Ramos (cell line): ENCODE measurements around the gene GTPBP1.

Source experiments
- in situ Hi-C: fragments of 300-500 bp; cut with MboI; formaldehyde crosslinking; loops from one replicate; pipeline ENCODE4 v1.14.3; 2022; ENCODE audit warnings: low sequenced_read_pairs; ENCODE audit not compliant: unreplicated experiment

GTPBP1 gene

DNA sequence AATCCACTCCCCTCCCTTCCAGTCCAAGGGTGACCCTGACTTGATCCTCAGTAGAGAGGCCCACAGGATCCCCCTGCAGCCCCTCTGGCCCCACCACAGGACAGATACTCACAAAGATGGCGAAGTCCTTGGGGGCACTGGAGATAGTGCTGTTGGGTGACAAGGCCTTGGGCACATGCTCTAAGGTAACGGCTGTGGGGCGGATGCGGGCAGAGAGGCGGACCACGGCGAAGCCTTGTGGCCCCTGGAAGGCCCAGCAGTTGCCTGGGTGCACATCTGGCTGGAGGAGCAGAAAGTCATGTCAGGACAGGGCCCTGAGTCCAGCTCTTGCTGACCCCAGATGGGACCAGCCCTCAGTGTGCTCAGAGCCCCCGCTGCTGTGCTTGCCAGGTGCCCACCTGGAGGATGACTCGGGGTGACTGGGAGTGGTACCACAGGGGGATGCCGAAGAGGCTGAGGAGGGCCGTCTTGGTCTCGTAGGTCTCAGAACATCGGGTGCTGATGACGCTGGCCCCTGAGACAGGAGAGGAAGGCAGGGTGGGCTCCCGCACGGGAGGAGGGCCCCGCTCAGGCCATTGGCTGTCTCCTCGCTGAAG, 32.8 kb downstream of the GTPBP1 start:
- in situ Hi-C loops, result no loop called here

- in situ Hi-C loops, result no loop called here
Observed at GRCh38 chr22:38739300-38740055, 33.7 kb downstream of the GTPBP1 start.

DNA sequence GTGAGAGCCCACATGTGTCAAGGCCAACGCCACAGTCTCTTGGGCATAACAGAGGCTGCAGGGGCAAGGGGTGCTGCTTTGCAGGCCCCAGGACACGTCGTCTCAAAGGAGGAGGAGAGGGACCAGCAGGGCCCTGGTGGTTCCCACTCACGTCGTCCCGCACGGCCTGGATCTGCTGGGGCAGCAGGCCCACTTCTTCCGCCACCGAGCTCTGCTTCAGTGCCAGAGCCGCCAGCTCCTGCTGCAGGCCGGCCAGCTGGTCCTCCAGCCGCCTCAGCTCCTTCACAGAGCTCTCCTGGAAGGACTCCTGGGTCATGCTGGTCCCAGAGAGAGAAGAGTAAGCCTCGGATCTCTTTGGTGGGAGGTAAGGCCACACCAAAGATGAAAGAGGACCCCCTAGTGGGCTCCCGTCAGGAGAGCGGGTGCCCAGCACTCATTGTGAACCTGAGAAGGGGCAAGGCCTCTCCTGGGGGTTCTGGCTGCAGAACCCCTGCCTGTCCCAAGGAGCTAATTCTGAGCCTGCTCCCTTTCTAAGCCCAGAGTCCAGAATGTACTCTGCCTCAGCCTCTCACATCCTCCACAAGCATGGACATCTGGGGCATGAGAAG, 34.5 kb downstream of the GTPBP1 start:
- in situ Hi-C loops, result no loop called here

- in situ Hi-C loops, result no loop called here
Observed at GRCh38 chr22:38740754-38741153, 35.0 kb downstream of the GTPBP1 start.

DNA sequence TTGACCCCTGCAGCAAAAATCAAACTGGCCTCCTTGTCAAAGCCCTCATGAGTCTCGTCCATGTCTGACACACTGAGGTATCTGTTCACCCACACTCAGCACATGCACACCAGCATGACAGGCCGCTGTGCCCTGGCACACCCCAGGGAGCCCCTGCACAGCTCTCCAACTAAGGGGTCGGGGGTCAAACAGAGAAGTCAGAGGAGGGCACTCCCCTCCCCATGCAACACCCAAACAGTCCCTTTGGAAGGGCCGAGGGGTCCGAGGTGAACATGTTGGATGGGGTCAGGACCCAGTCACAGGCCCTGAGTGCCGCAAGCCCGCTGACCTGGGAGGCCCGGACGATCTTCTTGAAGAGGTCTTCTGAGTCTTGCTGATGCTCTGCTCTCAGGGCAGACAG, 35.4 kb downstream of the GTPBP1 start:
- in situ Hi-C loops, result no loop called here

GRCh38 chr22:38741576-38741975, 35.8 kb downstream of the GTPBP1 start:
- in situ Hi-C loops, result no loop called here

DNA sequence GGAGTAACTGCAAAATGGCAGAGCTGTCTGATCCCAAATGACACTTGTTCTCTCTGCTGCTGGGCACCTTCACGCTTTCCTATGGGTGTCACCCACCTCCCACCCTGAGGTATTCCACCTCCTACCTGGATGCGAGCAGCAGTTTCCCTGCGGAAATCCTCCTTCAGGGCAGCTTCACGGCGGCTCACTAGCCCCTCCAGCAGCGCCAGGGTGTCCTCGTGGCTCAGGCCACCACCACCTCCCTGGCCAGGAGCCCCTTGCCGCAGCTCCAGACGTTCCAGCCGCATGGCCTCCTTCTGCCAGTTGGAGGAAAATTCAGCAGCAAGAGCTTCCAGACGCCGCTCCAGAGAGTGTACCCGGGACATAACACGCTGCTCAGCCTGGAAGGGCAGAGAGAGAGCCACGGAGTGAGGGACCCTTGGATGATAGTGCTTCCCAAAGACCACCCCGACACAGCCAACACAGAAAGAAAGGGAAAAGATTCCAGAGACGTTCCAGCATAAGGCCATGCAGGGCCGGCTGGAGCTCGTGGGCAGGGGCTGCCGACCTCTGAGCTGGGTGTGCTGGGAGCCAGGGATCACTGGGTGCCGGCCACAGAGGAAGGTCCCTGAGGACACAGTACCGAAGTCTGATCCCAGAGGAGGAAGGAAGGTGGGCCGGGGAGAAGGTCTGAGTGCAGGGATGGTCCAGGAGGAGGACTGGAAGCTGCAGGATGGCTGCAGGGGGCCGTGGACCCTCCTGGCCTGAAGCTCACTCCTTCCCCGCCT, 36.6 kb downstream of the GTPBP1 start:
- in situ Hi-C loops, result no loop called here

GRCh38 chr22:38744981-38745380, 39.2 kb downstream of the GTPBP1 start:
- in situ Hi-C loops, result no loop called here

- in situ Hi-C loops, result no loop called here
Observed at GRCh38 chr22:38745676-38746460, 40.1 kb downstream of the GTPBP1 start.

- in situ Hi-C loops, result no loop called here
Observed at GRCh38 chr22:38748487-38749136, 42.9 kb downstream of the GTPBP1 start.

- in situ Hi-C loops, result no loop called here
Observed at GRCh38 chr22:38750104-38750503, 44.4 kb downstream of the GTPBP1 start.

DNA sequence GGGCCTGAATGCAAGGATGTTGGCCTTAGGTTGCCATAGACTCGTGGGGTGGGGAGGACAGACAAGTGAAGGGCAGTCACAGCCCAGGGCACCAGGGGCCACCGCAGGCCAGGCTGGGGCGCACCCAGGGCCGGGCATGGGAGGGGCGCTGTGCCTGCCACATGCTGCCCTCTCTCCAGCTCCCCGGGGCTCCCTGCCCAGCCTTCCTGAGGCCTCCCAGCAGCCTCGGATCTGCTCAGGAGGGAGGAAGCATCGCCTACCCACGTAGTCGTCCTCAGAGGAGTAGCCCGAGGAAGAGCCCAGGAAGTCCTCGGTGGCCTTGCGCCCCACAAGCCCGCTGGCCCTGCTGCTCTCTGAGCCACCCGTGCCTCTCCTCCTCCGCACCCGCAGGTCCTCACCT, 44.9 kb downstream of the GTPBP1 start:
- in situ Hi-C loops, result no loop called here

- in situ Hi-C loops, result no loop called here
Observed at GRCh38 chr22:38751066-38751421, 45.3 kb downstream of the GTPBP1 start.

DNA sequence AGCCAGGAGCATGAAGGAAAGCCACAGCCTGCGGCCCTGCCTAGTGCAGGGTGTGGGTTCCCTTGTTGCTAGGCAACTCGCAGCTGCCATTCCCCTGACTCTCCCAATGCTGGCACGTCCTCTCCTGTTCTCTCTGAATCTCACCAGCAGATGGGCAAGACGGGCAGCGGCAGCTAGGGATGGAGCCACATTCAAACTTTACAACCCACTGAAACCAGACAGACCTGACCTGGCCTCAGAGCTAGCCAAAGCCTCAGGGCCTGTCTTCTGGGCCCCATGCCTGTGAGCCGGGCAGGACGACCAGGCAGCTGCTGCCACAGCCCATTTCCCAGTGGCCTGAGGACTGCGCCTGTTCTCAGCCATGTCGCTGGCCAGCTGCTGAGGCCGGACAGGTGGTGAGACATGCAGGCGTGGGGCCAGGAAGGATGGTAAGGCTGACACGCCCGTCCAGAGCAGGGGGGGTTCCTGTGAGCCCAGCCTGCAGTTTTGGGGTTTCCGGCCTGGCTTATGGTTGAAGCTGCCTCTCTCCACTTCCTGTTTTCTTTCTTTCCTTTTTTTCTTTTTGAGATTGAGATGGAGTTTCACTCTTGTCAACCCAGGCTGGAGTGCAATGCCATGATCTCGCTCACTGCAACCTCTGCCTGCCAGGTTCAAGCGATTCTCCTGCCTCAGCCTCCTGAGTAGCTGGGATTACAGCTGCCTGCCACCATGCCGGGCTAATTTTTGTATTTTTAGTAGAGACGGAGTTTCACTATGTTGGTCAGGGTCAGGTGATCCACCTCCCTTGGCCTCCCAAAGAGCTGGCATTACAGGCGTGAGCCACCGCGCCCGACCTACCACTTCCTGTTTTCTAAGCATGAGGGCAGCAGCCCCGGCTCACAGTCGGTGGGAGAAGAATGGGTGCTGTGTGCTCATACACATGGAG, 45.9 kb downstream of the GTPBP1 start:
- in situ Hi-C loops, result no loop called here

- in situ Hi-C loops, result no loop called here
Observed at GRCh38 chr22:38753948-38754750, 48.4 kb downstream of the GTPBP1 start.

- in situ Hi-C loops, result no loop called here
Observed at GRCh38 chr22:38754751-38755154, 49.0 kb downstream of the GTPBP1 start.

DNA sequence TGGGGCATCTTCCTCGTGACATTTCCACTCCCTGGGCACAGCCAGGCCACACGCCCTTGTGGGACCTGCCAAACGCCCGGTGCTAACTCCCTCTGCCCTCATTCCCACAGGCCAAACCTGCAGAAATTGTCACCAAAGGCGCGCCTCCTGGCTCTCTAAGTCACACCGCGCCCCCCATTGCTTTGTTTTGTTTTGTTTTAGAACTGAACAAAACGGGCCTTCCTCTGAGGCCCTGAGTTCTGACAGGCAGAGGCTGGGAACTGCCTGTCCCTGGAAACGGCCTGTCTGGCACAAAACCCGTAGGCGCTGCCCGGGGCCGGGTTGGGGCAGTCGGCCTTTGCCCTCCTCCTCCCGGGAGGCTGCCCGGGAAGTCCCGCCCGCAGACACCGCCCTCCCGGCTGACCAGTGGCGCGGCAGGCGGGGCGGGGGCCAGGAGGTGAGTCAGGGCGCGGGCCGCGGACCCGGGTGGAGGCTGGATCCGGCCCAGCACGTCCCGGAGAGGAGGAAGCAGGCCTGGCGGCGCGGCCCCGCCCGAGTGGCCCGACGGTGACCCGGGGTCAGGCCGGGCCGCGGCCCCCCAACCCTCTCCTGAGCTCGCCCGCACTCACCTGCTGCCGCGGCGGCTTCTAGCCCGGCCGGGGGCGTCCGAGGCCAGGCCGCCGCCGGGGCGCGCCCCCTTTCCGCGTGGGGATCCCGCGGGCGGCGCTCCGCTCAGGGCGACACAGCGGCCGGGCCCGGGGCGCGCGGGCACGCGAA, 49.6 kb downstream of the GTPBP1 start:
- in situ Hi-C loops, result no loop called here
